K562 (cell line): ENCODE results near the gene SERGEF. TPM values are rescaled to one million over a fixed set of nuclear protein-coding genes. Genes with fewer than 3 reads are reported as not detected.

Source experiments
- HINFP ChIP-seq: fragments of 450-650 bp; conservative IDR thresholded peaks from 2 replicates; pipeline ENCODE4 v1.6.1; 2016; ENCODE audit warnings: missing genetic modification characterization, low read depth, mild to moderate bottlenecking, control low read depth, missing compliant biosample characterization
- KDM1A ChIP-seq, 2 experiments: fragments of 450-650 bp; IDR thresholded peaks; 2 replicates each; pipeline ENCODE4 v1.6.1; 2016; ENCODE audit warnings: mild to moderate bottlenecking in 2 of 2
- LARP7 ChIP-seq: fragments of 450-650 bp; IDR thresholded peaks from 2 replicates; pipeline ENCODE4 v1.6.1; 2016
- MGA ChIP-seq: fragments of 450-650 bp; IDR thresholded peaks from 2 replicates; pipeline ENCODE4 v1.6.1; 2016; ENCODE audit warnings: mild to moderate bottlenecking, moderate library complexity
- RCOR1 ChIP-seq, 2 experiments: IDR thresholded peaks; 2 replicates each; pipeline ENCODE4 v1.6.1; 2012; ENCODE audit warnings: low read depth in 2 of 2, low read length in 2 of 2, borderline replicate concordance in 1 of 2, improper control_type of control experiment in 1 of 2
- TOE1 ChIP-seq, 2 experiments: fragments of 450-650 bp in 1 of 2; sonication (generic) in 1 of 2; formaldehyde crosslinking in 1 of 2; IDR thresholded peaks; 2 replicates each; pipeline versions ENCODE4 v1.7.1 to v1.8.0; 2016 to 2022; ENCODE audit warnings: borderline replicate concordance in 2 of 2, mild to moderate bottlenecking in 2 of 2, antibody characterized with exemption in 1 of 2, inconsistent platforms in 1 of 2, low read depth in 1 of 2, missing genetic modification reagents in 1 of 2, moderate library complexity in 1 of 2
- polyA plus RNA-seq, 8 experiments: library from polyadenylated mRNA; depleted of rRNA in 4 of 8; stranded (reverse) in 5 of 8; unstranded in 3 of 8; fragments of >200 nt; fragmentation: Nextera tagmentation in 2 of 8; fragmentation: Illumina TruSeq in 1 of 8; extraction: Ambion mirVana in 2 of 8; extraction: Trizol in 1 of 8; gene quantifications; 2 replicates each; pipeline versions ENCODE4 v1.2.1 to v1.2.3, GENCODE V29; 2011 to 2014; ENCODE audit warnings: inconsistent platforms in 1 of 8, missing spikeins in 1 of 8
- total RNA-seq, 7 experiments: library from RNA; depleted of rRNA in 6 of 7; stranded (reverse); fragments of >200 nt in 6 of 7; fragmentation: Illumina TruSeq in 2 of 7; extraction: Trizol in 2 of 7; gene quantifications; 2 replicates each; pipeline versions ENCODE4 v1.2.1 to v1.2.3, GENCODE V29; 2011 to 2021; ENCODE audit warnings: low replicate concordance in 1 of 7
- TF ChIP-seq, protein P1 (sequence below), 2 experiments: fragments of 450-650 bp; IDR thresholded peaks; 2 replicates each; pipeline ENCODE4 v1.6.1; 2016
- TF ChIP-seq, protein P2 (sequence below): fragments of 450-650 bp; IDR thresholded peaks from 2 replicates; pipeline ENCODE4 v1.6.1; 2016; ENCODE audit warnings: mild to moderate bottlenecking

Gene SERGEF
- total and polyA plus RNA-seq, 9 of the 15 experiments (the other 6 are each of a cell fraction or from before 2014, with no cell fraction given) = 10.2 to 28.0 (median 19.9) TPM

- TF ChIP-seq HINFP (tag) (no peak), KDM1A (IDR thresholded peaks at IDR 0.05) (peak in 1 of 2 experiments; percentile 42; a peak in 1 of 4 replicates), RCOR1 (IDR thresholded peaks at IDR 0.05; ENCODE audit: borderline replicate concordance in 1 of 2, low read depth in 2 of 2, low read length in 2 of 2) (peak in 1 of 2 experiments; percentile 7; a peak in 1 of 4 replicates), TOE1 (IDR thresholded peaks at IDR 0.05; ENCODE audit: borderline replicate concordance) (peak; percentile 44; the same call in 1 of the 2 replicates), TOE1 (CRISPR knock-in tag; IDR thresholded peaks at IDR 0.05; ENCODE audit: borderline replicate concordance, low read depth) (no peak), MGA (peak; percentile 82), LARP7 (peak; percentile 78; the same call in 1 of the 2 replicates)
- TF ChIP-seq, protein P1, sequence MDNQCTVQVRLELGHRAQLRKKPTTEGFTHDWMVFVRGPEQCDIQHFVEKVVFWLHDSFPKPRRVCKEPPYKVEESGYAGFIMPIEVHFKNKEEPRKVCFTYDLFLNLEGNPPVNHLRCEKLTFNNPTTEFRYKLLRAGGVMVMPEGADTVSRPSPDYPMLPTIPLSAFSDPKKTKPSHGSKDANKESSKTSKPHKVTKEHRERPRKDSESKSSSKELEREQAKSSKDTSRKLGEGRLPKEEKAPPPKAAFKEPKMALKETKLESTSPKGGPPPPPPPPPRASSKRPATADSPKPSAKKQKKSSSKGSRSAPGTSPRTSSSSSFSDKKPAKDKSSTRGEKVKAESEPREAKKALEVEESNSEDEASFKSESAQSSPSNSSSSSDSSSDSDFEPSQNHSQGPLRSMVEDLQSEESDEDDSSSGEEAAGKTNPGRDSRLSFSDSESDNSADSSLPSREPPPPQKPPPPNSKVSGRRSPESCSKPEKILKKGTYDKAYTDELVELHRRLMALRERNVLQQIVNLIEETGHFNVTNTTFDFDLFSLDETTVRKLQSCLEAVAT (IDR thresholded peaks at IDR 0.05) = 0 out of 4 replicates have a peak, but pooled peaks of 1 of the 2 experiments have one; percentile 43
- TF ChIP-seq, protein P2, sequence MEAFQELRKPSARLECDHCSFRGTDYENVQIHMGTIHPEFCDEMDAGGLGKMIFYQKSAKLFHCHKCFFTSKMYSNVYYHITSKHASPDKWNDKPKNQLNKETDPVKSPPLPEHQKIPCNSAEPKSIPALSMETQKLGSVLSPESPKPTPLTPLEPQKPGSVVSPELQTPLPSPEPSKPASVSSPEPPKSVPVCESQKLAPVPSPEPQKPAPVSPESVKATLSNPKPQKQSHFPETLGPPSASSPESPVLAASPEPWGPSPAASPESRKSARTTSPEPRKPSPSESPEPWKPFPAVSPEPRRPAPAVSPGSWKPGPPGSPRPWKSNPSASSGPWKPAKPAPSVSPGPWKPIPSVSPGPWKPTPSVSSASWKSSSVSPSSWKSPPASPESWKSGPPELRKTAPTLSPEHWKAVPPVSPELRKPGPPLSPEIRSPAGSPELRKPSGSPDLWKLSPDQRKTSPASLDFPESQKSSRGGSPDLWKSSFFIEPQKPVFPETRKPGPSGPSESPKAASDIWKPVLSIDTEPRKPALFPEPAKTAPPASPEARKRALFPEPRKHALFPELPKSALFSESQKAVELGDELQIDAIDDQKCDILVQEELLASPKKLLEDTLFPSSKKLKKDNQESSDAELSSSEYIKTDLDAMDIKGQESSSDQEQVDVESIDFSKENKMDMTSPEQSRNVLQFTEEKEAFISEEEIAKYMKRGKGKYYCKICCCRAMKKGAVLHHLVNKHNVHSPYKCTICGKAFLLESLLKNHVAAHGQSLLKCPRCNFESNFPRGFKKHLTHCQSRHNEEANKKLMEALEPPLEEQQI = no peak
Measured at GRCh38 chr11:18010977-18011586, 1.8 kb downstream of the SERGEF start (continued).
